GM10248 (cell line): ENCODE measurements around the gene C12orf57.
A peak's percentile ranks its signal among the peaks of the same experiment; 100 is the strongest.

Source experiments
- CTCF ChIA-PET: fragments of 300-600 bp; sonication (Branson Sonifier 250); formaldehyde crosslinking; extraction: SDS; loops from one replicate; lab custom pipeline; 2021; ENCODE audit warnings: antibody characterized with exemption; lab: Yijun Ruan, JAX
- POLR2A ChIA-PET: fragments of 350-650 bp; sonication (Branson Sonifier 250); formaldehyde crosslinking; extraction: SDS; loops from one replicate; lab custom pipeline; 2020; ENCODE audit warnings: antibody characterized with exemption; lab: Yijun Ruan, JAX
- DNase-seq: peaks from one replicate; pipeline ENCODE4 v3.0.0; 2012; ENCODE audit errors: extremely low spot score
- TF ChIP-seq, protein P1 (sequence below): IDR thresholded peaks from 2 replicates; pipeline ENCODE4 v1.5.1; 2012; ENCODE audit warnings: mild to moderate bottlenecking, low read depth; ENCODE audit errors: extremely low read depth, missing control alignments, control extremely low read depth

Gene C12orf57

DNA sequence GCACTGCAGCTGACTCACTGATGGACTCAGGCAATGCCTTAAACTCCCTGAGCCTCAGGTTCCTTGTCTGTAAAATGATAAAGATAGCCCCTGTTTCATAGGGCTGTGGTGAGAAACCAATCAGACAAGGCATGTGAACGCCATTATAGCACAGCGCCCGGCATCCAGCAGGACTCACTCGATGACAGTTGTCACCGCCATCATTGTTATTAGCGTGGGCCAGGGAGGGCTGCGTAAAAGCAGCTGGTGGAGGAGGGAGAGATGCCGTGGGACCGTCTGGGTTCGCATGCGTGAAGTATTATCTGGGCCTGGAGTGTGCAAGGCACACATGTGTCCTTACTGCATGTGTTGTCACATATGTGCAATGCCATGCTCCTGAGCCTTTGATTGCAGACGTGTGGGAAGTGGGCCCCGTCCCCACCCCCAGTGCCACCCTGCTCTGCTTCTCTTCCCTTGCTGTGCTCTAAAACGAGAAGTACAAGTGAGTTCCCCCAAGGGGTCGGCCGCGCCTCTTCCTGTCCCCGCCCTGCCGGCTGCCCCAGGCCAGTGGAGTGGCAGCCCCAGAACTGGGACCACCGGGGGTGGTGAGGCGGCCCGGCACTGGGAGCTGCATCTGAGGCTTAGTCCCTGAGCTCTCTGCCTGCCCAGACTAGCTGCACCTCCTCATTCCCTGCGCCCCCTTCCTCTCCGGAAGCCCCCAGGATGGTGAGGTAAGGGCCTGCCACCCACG lies 7.2 kb downstream of the C12orf57 start, which contains the start of gene PTPN6:
TSS of gene PTPN6 (plus strand) at position 546 of the 730 bp plus-strand sequence. CDS start at position 703, 157 bp downstream.
- TF ChIP-seq, protein P1, sequence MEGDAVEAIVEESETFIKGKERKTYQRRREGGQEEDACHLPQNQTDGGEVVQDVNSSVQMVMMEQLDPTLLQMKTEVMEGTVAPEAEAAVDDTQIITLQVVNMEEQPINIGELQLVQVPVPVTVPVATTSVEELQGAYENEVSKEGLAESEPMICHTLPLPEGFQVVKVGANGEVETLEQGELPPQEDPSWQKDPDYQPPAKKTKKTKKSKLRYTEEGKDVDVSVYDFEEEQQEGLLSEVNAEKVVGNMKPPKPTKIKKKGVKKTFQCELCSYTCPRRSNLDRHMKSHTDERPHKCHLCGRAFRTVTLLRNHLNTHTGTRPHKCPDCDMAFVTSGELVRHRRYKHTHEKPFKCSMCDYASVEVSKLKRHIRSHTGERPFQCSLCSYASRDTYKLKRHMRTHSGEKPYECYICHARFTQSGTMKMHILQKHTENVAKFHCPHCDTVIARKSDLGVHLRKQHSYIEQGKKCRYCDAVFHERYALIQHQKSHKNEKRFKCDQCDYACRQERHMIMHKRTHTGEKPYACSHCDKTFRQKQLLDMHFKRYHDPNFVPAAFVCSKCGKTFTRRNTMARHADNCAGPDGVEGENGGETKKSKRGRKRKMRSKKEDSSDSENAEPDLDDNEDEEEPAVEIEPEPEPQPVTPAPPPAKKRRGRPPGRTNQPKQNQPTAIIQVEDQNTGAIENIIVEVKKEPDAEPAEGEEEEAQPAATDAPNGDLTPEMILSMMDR = no peak
- peak; percentile 58 for DNase-seq
- ChIA-PET CTCF (interaction anchor here (0.9 to 22.9 kb wide), 8 partner anchors 9 to 160 kb away, joined by 3 to 530 read pairs (median 5); no protein-coding TSS in a partner anchor), POLR2A (interaction anchor here (0.9 to 2.0 kb wide), 5 partner anchors 8 to 84 kb away, joined by 3 to 11 read pairs (median 6); partner anchors contain the start of genes LPCAT3 and TPI1)

- ChIA-PET CTCF (interaction anchor here (0.9 to 22.9 kb wide), 11 partner anchors 8 to 160 kb away, joined by 3 to 530 read pairs (median 5); partner anchors contain the start of genes C12orf57, C1RL and RNU7-1), POLR2A (interaction anchor here (0.7 to 2.0 kb wide), 6 partner anchors 8 to 84 kb away, joined by 3 to 11 read pairs (median 6); partner anchors contain the start of genes LPCAT3 and TPI1)
- DNase-seq = no peak
- TF ChIP-seq, protein P1 = no peak
Measured at GRCh38 chr12:6951551-6952120, 7.8 kb downstream of the C12orf57 start.

DNA sequence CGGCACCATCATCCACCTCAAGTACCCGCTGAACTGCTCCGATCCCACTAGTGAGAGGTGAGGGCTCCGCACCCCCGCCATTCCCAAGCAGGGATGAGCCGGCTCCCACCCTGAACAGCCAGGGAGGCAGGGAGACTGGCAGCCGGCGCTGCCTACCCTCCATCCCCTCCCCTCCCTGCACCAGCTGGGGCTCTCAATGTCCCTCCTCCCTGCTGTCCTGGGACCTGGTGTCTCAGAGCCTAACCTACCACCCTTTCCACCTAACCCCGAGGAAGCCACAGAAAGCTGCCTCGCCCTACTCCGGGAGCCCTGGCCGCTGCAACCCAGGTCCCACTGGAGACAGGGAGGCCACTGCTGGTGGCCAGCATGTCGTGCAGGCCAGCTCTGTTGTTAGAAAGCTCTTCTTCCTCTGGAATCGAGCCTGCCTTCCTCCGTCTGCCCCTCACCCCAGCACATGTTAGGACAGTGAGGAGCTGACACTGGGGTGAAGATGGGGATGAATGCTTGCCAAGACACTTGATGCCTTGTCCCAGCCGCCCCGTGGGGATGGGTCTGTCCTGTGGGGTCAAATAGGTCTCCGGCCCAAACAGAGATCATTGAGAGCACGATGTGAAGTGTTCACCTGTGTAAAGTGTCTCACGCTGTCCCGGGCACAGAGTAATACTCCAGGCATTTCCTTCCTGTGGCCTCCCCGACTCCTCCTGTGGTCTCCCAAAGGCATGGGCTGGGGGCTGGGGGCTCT lies 8.5 kb downstream of the C12orf57 start:
- ChIA-PET POLR2A (interaction anchor here (0.7 to 2.0 kb wide), 6 partner anchors 9 to 317 kb away, joined by 3 to 11 read pairs (median 4); partner anchors contain the start of genes C12orf57, LPAR5, LPCAT3 and RNU7-1), CTCF (interaction anchor here (0.9 to 22.9 kb wide), 9 partner anchors 8 to 159 kb away, joined by 4 to 530 read pairs (median 5); partner anchors contain the start of genes C12orf57, C1RL and RNU7-1)
- TF ChIP-seq, protein P1 = no peak

DNA sequence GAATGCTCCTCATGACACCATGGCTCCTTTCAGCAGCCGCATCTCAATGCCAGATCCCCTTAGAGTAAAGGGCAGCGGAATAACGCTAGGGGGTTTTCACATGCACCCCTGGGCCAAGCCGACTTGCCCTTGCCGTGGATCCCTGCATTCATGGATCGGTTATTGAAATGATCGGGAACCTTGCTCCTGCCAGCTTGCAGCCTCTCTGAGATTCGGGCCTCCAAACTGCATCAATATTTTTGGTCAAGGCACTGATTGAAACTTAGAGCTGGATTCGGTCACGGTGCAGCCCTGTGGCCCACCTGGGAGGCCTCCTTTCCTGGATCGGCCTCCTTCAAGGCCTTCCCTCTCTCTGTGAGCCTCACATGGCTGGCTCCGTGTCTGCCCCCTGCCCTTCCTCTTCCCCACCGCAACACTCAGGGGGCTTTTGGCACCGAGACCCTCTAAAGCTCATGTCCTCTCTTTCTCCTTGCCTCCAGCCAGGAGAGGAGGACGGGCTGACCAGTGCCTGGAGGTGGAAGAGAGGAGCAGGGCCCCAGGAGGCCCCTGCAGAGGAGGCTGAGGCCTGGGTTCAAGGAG lies 9.1 kb downstream of the C12orf57 start:
- ChIA-PET POLR2A (interaction anchor here (1.0 to 1.9 kb wide), 3 partner anchors 9 to 317 kb away, joined by 3 to 11 read pairs (median 4); partner anchors contain the start of genes C12orf57, LPAR5, RNU7-1 and TPI1), CTCF (interaction anchor here (1.5 to 22.9 kb wide), 6 partner anchors 7 to 156 kb away, joined by 4 to 530 read pairs (median 10); partner anchors contain the start of genes C12orf57, C1RL and RNU7-1)
- TF ChIP-seq, protein P1 = no peak

More for the DNA sequence above, 8.5 kb downstream of the C12orf57 start:
- DNase-seq = no peak

DNA sequence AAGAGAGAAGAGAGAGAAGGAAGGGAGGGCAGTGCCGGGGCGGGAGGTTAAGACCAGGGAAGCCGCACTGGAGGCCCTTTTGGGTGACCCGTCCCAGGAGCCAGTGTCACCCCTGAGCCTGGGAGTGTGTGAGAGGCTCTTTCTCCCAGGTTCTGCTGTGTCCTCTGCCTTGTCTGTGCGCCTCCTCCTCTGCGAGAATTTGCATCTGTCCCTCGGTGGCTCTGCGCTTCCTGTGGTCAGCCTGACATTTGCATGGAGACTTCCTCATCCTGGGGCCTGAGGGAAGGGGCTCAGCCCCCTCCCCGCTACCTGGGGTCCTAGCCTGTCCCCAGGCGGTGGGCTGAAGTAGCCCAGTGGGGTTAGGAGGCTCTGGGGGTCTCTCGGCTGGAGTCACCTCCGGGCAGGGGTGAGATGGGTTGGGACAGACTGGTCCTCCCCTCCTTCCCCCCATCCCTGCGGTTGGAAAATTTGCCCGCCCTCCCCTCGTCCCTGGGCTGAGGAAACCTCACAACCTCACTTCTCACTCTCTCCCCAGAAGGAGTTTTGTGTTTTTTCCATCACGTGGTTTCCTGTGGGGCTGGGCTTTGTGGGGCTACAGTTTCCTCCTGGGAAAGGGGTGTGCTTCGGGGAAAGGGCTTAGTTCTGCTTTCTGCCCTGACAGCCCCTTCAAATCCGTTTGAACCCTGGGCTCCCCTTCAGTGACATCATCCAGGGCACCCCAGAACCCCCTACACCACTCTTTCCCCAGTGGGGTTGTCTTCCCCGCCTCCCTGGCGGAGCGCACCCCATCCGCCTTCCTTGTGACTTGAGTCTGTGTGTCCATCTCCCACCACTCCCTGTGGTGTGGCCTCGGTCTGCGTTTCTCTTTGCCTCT lies 9.9 kb downstream of the C12orf57 start:
- TF ChIP-seq, protein P1 = no peak
- ChIA-PET POLR2A (interaction anchor here (0.8 to 1.0 kb wide), 3 partner anchors 10 to 318 kb away, joined by 3 to 4 read pairs (median 3); partner anchors contain the start of genes C12orf57, LPAR5 and RNU7-1), CTCF (interaction anchor here (1.0 to 22.9 kb wide), 9 partner anchors 7 to 155 kb away, joined by 4 to 530 read pairs (median 13); partner anchors contain the start of genes C12orf57, C1RL, PTPN6 and RNU7-1)
- DNase-seq = peak; percentile 80

More for the DNA sequence above, 9.1 kb downstream of the C12orf57 start:
- no peak for DNase-seq
